Measurements from ENCODE around the gene PABPN1L.

PABPN1L gene

GRCh38 chr16:88912556-88912955 lies 46.1 kb upstream of the PABPN1L start:
- DNase-seq: no peak
- Histone ChIP-seq H3K36me3 (replicated peaks) (no peaks in the 10 kb centered on the region), H3K27ac (no peak overlapping the region), H3K4me3 (ENCODE audit: low read depth, low read length) (no peak overlapping the region), H3K27me3 (replicated peaks) (peaks cover 12% of the 10 kb centered on the region)
- in situ Hi-C loops (cut with HindIII; ENCODE audit: low pct_ligation_motif_present, low sequenced_read_pairs): no loop called here
- TF ChIP-seq, protein P1, sequence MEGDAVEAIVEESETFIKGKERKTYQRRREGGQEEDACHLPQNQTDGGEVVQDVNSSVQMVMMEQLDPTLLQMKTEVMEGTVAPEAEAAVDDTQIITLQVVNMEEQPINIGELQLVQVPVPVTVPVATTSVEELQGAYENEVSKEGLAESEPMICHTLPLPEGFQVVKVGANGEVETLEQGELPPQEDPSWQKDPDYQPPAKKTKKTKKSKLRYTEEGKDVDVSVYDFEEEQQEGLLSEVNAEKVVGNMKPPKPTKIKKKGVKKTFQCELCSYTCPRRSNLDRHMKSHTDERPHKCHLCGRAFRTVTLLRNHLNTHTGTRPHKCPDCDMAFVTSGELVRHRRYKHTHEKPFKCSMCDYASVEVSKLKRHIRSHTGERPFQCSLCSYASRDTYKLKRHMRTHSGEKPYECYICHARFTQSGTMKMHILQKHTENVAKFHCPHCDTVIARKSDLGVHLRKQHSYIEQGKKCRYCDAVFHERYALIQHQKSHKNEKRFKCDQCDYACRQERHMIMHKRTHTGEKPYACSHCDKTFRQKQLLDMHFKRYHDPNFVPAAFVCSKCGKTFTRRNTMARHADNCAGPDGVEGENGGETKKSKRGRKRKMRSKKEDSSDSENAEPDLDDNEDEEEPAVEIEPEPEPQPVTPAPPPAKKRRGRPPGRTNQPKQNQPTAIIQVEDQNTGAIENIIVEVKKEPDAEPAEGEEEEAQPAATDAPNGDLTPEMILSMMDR (IDR thresholded peaks at IDR 0.05; ENCODE audit: low read depth, low read length, missing control alignments): no peak

- H3K36me3 ChIP-seq (replicated peaks): no peaks in the 10 kb centered on the region
- TF ChIP-seq, protein P1 (IDR thresholded peaks at IDR 0.05; ENCODE audit: low read depth, low read length, missing control alignments): no peak
- no peak overlapping the region for H3K4me3 ChIP-seq (ENCODE audit: low read depth, low read length)
- DNase-seq: no peak
- H3K27ac ChIP-seq: no peak overlapping the region
- in situ Hi-C loops (cut with HindIII; ENCODE audit: low pct_ligation_motif_present, low sequenced_read_pairs): no loop called here
- peaks cover 12% of the 10 kb centered on the region for H3K27me3 ChIP-seq (replicated peaks)
These were observed 45.5 kb upstream of the PABPN1L start for GRCh38 chr16:88911946-88912310.

DNA sequence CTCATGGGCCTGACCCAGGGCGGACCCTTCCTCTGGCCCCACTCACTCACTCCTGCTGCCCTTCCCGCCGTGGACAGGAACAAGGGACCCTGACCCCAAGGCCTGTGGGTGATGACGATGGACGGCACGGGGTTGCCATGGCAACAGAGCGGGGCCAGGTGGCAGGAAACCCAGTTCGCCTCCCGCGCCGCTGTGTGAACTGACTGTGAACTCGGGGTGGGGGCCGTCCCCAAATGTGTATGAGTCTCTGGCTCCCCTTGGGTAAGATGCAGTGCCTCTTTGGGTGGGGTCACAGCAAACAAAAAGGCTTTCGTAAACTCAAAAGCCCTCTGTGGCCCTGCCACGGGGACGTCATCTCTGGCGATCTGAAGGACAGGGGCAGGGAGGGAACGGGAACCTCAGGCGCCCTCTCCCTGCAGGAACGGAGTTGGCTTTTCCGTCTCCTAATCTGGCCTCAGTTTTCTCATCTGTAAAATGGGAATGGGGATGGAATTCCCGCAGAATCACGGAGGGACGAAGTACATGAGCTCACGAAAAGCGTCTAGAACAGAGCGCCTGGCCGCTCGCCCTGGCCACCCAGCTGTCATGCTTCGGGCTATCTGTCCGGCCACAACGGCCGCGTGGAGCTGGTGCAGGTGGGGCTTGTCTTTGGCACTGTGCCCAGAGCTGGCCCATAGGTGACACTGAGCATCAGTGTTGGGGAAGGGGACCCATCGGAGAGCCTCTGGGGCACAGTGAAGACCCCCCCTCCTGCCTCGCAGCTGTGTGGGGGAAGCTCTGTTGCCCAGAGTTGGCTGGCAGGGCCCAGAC lies 44.9 kb upstream of the PABPN1L start:
- H3K27me3 ChIP-seq (replicated peaks): peaks cover 12% of the 10 kb centered on the region

DNA sequence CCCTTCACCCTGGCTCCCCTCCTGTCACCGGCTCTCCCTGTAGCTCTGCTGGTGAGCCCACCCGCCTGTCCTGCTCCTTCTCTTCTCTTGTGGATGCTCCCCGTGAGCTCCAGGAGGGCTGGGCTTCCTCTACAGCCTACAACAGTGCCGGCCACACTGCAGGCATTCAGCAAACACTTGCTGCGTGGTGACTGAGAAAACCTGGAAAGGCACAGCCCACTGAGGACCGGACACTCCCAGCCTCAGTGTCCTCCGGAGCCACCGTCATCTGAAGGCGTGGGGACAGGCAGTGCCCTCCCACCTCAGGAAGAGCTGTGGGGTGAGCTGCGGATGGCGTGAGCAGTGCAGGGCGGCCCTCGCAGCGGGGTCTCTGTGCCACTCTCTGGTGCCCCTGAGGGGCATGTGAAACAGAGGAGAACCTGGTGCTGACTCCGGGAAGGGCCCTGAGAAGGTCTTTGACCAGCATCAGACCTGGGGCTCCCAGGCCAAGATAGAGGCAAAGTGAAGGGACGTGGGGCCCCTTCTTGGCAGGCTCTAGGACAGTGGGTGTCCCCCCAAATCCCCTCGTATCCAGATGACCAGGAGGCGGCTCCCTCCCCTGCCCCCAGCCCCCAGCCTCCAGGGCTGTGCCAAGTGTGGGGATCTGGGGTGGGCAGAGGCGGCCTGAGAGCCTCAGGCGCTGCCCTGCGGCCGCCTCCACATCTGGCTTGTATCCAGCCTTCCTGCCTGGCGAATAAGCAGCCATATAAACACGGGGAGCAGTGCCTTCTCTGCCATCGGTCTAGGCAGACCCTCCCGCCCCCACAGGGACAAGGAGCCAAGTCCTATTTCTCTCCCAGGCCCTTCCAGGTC lies 44.0 kb upstream of the PABPN1L start:
- H3K27ac ChIP-seq: no peak overlapping the region
- in situ Hi-C loops (cut with HindIII; ENCODE audit: low pct_ligation_motif_present, low sequenced_read_pairs): no loop called here
- DNase-seq: no peak

More for the DNA sequence above, 44.9 kb upstream of the PABPN1L start:
- Histone ChIP-seq H3K36me3 (replicated peaks) (no peaks in the 10 kb centered on the region), H3K27ac (no peak overlapping the region), H3K4me3 (ENCODE audit: low read depth, low read length) (no peak overlapping the region)
- DNase-seq: no peak
- TF ChIP-seq, protein P1 (IDR thresholded peaks at IDR 0.05; ENCODE audit: low read depth, low read length, missing control alignments): no peak
- in situ Hi-C loops (cut with HindIII; ENCODE audit: low pct_ligation_motif_present, low sequenced_read_pairs): no loop called here

DNA sequence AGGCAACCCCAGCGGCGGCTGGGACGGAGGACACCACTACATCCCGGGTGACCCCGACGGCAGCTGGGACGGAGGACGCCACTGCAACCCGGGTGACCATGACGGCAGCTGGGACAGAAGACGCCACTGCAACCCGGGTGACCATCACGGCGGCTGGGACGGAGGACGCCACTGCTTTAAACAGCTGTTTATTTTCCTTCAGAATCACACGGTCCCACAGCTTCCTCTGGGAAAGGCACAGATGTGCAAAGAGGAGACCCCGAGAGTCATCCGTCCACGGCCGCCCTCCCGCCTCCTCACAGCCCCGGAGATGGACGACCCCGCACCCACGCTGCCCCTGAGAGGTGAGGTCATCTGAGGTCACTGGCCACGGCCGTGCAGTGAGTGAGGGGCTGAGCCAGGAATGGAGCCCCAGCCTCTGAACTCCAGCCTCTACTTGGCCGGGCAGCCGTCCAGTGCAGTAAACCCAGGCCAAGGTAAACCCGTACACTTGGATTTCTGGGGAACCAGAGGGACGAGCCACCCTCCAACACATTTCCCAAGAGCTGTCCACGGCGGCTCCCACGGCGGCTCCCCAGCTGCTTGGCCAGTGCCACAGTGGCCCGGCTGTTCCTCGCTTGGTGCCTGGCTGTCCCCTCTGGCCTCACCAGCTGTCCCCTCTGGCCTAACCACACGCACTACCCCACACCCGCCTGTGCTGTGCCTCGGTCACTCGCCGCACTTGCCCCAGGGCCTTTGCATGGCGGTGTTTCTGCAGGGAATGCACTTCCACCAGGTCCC lies 43.2 kb upstream of the PABPN1L start:
- Histone ChIP-seq H3K4me3 (ENCODE audit: low read depth, low read length) (no peak overlapping the region), H3K36me3 (replicated peaks) (no peaks in the 10 kb centered on the region), H3K27me3 (replicated peaks) (peaks cover 12% of the 10 kb centered on the region), H3K27ac (no peak overlapping the region)
- DNase-seq: no peak
- TF ChIP-seq, protein P1 (IDR thresholded peaks at IDR 0.05; ENCODE audit: low read depth, low read length, missing control alignments): no peak
- in situ Hi-C loops (cut with HindIII; ENCODE audit: low pct_ligation_motif_present, low sequenced_read_pairs): no loop called here

More for the DNA sequence above, 44.0 kb upstream of the PABPN1L start:
- H3K27me3 ChIP-seq (replicated peaks): peaks cover 12% of the 10 kb centered on the region
- no peak overlapping the region for H3K4me3 ChIP-seq (ENCODE audit: low read depth, low read length)
- TF ChIP-seq, protein P1 (IDR thresholded peaks at IDR 0.05; ENCODE audit: low read depth, low read length, missing control alignments): no peak
- no peaks in the 10 kb centered on the region for H3K36me3 ChIP-seq (replicated peaks)

All from brain microvascular endothelial cell (primary cell).